ENCODE measurements around the gene KLHDC3.

The KLHDC3 gene, protein sequence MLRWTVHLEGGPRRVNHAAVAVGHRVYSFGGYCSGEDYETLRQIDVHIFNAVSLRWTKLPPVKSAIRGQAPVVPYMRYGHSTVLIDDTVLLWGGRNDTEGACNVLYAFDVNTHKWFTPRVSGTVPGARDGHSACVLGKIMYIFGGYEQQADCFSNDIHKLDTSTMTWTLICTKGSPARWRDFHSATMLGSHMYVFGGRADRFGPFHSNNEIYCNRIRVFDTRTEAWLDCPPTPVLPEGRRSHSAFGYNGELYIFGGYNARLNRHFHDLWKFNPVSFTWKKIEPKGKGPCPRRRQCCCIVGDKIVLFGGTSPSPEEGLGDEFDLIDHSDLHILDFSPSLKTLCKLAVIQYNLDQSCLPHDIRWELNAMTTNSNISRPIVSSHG

DNA sequence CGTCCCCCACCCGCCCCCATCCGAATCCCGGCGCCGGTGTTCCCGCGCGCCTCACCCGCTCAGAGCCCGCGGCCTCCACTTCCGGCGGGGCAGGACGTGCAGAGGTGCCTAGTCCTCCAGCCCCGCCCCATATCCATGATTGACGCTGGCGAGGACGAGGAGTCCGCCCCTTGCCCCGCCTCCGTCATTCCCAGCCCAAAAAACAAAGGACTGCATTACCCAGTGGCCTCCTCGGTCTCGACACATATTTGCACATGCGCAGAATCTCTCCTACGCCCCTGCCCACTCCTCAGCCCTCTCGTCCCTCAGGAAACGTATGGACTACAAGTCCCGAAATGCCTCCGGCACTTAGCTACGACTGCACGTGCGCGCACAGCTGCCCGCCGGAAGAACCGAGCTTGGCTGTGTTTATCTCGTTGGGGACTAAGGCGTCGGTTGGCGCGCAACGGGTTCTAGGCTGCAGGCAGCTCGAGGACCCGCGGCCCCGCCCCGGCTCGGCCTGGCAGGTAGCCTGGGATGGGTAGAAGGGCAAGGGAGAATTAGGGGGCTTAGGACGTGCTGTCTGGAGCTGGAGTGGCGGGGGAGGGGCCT lies at the start of gene KLHDC3, which contains the start of gene MEA1:
KLHDC3 (plus strand) TSS at position 407 of the 591 bp plus-strand sequence. CDS start 2,944 bp downstream, outside the sequence.
MEA1 (minus strand) TSS at position 104 of the 591 bp plus-strand sequence. CDS start 133 bp downstream, outside the sequence.
- DNase-seq: peak; percentile 99

DNA sequence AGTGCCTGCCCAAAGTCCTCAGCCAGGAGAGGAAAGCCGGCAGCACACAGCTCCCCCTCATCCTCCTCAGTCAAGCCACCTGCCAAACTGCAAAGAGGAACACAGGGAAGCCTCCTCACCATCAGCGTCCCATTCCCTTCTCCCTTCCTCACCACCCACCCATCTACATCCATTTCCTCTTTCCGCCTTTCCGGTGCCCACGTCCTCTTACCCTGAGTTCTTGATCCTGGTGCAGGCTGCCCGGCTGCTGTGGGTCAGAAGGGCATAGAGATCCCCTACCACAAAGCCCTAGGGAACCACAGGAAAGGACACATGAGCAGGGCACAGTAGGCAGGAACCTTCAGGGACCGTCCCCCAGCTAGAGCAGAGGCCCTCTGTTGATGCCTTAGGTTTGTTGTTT lies 47.5 kb upstream of the KLHDC3 start:
- DNase-seq: no peak

DNA sequence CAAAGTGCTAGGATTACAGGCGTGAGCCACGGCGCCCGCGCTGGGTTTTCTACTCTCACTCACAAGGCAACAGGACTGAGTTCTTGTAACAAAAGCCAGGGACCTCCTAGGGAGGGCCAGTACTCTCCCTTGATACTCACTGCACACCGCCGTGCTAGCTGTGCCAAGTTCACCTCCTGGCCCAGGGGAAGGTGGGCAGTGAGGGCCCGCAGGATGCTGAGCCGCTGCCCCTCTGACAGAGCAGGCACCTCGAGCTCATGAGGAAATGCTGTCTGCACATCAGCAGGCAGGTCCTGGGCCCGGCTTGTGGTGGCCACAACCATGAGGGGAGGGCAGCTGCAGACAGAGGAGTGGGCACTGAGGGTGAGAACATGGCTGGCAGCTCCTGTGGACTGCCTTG lies 46.8 kb upstream of the KLHDC3 start:
- DNase-seq: no peak

DNA sequence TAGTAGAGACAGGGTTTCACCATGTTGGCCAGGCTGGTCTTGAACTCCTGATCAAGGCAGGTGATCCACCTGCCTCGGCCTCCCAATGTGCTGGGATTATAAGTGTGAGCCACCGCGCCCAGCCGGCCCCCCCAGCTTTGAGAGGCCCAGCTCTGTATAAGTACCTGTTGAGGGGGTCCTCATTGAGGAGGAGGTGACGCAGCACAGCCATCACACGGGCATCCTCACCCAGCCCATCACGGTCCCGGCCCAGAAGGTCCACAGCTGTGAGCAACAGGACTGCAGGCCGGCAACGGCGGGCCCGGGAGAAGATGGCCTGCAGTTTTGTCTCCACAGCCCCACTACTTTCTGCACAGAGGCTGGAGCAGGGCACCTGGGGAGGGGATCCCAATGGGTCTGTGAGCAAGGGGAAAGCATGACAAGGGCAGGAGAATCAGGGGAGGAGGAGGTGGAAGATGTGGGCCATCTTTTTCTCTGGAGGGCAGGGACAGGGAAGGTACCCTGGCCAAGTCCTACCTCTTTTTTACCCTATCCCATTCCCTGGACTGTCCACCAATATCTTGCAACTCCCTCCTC lies 45.8 kb upstream of the KLHDC3 start:
- no peak for DNase-seq

DNA sequence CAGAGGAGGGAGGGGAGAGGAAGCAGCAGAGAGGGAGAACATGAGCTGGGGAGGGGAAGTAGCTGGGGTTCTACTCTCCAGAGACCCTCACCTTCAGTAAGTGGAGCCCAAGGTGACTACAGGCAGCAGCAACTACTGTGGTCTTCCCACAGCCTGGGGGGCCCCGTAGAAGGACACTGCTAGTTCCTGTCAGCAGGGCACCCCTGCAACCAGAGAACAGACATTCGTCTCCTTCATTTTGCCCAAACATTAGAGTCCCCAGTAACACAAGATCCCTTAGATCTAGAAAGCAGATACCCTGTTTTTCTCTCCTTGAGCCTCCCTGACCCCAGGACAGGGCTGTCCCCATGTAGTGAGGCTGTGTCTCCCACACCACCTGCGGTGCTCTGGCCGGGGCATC lies 45.3 kb upstream of the KLHDC3 start:
- DNase-seq: no peak

DNA sequence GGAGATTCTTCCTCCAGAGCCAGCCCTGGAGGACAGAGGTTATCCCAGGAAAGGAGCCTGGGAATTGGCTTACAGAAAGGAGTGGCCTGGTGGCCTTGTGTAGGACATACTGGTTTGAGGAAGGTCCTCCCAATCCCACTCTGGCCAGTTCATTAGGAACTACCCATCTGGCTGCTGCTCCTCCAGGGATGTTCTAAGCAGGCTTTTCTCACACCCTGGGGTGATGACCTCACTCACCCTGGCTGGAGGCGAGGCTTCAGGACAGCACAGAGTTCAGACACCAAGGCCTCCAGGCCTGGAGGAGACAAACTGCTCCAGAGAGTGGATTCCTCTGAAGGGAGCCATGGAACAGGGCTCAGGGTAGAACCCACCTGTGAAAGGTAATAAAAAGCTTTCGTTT lies 44.6 kb upstream of the KLHDC3 start:
- DNase-seq: no peak

DNA sequence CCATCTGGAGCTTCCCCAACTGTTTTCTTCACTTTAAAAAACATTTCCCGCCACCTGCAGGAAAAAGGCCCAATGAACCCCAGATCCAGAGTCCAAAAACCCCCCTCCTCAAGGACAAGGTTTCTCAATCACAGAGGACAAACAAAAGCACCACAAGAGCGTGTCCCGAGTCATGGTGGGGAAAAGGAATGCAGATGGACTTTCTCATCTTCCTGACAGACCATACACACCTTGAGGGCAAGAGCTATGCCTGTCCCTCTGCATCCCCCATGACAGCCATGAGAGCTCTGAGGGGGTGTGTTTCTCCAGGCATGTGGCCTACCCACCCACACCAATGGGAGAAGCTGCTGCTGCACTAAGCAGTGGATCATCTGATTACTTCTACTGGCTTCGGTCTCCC lies 44.1 kb upstream of the KLHDC3 start:
- DNase-seq: no peak

DNA sequence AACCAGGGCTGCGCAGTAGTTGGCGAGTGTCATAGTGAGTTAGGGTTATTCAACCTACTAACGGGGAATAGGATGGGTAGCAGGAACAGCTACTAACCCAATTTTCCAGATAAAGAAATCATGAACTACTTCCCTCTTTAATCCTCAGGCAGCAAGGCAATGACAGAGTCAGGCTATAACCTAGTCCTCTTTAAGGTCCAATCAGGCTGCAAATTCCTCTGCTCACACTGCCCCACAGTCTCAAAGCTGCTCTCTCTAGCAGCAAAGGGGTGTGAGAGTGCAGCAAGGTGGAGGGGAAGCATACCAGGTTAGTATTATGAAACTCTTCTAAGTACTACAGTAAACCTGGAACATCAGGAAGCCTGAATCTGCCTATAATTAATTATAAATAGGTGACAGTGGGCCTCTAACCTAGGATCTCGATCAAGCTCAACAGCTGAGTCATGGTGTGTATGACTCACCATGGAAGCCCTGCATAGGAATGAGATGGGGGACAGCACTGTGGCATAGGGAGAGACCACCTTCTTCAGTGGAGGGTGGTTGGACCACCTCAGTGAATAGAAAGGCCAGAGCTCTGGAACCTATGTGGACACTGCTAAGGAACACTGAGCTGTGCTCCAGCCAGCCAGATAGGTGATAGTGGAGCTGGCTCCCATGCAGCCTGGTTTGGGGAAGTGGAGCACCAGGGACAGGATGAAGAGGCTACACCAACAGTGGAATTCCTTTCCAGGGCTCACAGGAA lies 43.0 kb upstream of the KLHDC3 start:
- no peak for DNase-seq

DNA sequence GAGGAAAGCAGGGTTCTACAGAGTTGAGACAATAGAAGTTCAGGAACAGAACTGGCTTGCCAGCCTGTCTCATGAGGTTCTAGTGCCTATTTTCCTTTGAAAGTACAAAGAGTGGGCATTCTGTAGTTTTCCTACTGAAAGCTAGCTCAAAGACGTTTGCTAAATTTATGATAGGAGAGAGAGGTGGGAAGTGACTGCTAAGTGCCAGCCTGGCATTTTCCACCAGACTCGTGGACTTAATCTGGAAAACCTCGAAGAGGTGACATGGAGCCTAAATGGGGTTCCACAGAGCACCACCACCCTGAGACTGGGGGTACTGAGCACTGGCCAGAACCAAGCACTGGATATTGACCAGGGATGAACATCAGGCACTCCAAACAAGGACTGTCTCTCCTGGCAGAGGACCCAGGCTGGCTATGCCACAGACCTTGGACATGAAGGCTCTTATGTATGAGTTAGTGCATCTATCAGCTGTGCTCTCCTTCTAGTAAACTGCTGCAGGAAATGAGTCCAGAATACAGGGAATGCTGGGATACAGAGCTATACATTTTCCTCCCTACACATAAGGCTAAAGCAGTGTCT lies 42.2 kb upstream of the KLHDC3 start:
- no peak for DNase-seq

DNA sequence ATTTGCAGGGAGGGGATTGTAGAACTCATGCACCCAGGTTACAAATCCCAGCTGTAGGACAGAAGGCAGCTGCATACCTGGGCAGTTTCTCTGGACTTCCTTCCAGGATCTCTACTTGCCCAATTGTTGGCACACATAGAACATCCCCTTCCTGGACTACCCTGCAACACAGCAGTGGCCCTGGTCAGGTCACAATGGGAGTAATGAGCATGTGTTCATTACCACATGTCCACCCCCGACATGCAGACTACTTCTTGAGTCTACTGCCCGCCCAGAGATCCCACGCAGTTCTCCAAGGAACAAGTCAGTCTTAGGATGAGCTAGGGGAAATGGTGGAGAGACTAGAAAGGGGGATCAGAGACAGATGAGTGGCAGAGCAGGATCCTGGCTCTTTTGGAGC lies 40.1 kb upstream of the KLHDC3 start:
- DNase-seq: no peak

DNA sequence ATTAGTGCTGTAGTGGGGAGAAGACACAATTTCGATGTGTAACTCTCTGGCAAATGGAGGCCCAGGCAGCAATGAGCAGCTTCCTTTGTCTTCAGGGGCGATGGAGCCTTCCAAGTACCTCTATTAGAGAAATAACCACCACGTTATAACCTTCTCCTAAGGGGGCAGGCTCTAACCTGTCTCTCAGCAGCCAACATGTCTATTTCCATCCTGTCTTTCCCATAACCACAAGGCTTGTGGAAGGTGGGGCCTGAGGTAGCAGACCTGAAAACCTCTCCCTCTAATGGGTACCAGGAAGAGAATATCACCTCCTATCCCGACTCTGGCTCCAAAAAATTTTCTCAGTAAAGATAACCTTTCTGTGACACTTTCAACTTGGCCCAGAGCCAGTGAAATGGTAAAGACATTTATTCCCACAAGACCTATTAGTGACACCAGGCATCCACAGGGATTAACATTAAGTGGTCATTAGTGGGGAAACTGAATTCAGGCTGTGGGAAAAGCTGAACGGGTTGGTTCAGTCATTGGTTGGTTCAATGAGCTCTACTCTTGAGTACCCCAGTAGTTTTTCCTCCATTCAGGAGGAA lies 39.0 kb upstream of the KLHDC3 start:
- DNase-seq: no peak

DNA sequence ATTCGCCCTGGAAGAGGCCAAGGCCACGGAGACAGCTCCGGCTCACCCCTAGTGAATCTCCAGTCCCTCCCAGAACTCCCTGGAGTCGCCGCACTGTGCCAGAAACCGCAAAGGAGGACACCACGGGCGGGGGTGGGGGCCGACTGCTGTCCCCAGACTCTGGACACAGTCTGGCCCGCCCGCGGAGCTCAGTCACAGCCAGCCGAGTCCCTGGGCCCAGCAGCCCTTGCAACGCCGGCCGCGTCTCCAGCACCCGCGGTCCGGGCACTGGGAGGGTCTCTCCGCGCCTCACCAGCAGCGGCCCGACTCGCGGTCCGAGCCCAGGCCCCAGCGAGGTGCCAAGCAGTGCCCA lies 35.6 kb upstream of the KLHDC3 start:
- DNase-seq: no peak

DNA sequence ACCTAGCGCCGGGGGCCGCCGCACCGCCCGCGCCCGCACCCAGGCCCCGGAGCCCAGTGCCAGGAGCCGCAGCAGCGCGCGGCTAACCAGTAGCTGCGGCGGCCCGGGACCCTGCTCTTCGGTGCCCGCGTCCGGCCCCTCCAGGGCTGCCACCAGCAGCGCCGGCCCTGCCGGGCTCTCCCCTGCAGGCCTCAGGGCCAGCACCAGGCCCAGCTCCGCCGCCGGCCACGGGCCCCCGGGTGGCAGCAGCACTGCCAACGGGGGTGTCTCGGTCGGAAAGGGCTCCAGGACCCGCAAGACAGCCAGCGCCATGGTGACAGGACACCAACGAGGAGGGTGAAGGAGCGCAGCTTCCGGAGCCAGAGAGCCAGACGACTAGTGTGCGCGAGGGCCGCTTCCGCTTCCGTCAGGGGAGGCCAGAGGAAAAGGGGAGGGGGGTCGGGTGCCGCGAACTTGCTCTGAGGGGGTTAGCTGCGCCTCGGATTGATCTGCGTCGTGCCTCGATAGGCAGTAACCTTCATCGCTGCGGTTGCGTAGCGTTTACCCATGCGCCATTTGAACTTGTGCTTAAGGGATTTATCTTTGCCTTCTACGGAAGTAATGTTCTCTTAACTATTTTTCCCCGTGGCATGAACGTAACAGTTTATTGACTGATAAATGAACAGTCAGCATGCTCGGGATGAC lies 35.1 kb upstream of the KLHDC3 start, which contains the start of gene PEX6:
PEX6 (minus strand) TSS at position 343 of the 684 bp plus-strand sequence; CDS start at position 312, 31 bp downstream.
- peak; percentile 54 to 81 for DNase-seq

DNA sequence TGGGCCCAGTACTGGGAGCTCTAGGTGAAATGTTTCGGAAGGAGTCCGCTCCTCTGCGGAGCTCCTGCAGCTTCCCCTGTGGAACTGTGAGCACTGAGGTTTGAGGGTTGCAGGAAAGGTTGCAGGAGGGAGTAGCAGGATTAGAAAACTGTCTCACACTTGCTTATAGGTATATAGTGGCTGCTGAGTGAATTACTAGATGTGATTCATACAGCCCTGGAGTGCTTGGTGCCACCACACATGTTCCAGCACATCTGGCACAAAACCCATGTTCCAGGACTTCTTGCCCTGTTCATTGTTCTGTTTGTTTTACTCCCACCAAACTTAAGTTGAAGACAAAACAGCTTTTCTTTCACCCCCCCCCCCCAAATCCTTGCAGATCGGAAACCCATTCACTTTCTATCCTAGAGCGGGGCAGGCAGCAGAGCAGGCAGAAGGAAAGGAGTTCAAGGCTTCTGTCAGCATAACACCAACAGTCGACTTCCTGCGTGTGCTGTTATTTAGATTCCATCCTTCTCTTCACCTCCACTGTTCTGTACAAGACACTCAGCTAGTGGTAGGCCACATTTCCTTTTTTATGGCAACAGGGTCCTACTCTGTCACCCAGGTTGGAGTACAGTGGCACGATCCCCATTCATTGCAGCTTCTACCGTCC lies 34.4 kb upstream of the KLHDC3 start:
- DNase-seq: no peak

DNA sequence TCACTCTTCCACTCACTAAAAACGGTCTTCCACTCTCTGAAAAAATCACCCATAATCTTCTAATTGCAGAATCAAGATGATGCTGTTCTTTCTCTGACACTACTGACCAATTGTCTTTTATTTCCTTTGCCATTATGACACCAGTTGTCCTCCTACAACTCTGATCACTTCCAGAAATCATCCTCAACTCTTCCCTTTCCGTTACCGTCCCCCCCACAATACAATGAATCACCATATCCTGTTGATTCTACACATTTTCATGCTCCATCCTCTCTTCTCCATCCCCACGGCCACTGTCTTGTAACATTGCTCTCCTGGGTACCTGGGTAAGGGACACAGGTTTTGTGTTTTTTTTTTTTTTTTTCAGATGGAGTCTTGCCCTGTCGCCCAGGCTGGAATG lies 32.2 kb upstream of the KLHDC3 start:
- DNase-seq: no peak

DNA sequence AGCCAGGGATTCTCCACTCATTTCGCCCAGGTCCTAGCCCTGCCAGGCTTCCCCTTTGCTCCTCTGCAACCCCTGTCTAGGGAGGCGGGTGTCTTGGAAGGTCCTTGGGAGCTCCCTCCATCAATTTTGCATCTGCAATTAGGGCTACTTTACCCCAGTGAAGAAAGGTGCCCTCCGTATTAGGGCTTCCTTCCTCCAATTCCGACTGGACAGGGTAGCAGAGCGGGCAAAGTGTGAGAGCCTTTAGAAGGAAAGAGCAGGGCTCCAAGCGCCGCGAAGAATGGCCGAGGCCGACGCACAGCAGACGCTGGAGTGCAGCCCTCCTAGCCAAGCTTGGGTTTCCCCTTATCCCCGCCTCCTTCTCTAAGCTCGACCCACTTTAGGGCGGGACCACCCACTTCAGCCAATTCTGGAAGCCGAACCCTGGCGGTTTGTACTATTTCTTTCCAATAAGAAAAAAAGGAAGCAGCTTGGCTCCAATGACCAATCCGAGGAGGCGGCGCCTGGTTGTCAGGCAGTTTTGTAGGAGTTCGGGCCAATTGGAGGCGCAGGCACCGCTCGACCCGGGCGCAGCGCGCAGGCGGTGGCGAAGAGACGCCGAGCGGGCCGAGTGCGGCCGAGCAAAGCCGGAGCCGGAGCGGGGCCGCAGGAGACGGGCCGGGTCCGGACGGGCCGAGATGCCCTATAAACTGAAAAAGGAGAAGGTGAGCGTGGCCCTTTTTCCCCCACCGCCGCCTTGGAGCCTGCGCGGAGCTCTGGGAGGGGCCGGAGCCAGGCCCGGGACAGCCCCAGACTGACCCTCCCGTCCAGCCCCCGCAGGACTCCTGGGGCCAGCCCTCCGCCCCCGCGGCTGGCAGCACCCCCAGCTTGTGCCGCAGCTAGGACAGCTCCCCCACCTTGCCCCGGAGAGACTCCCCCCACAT lies 29.8 kb upstream of the KLHDC3 start, which contains the start of gene PPP2R5D:
PPP2R5D (plus strand) TSS at position 570 of the 923 bp plus-strand sequence; CDS start at position 678, 108 bp downstream.
- DNase-seq: peak; percentile 98

DNA sequence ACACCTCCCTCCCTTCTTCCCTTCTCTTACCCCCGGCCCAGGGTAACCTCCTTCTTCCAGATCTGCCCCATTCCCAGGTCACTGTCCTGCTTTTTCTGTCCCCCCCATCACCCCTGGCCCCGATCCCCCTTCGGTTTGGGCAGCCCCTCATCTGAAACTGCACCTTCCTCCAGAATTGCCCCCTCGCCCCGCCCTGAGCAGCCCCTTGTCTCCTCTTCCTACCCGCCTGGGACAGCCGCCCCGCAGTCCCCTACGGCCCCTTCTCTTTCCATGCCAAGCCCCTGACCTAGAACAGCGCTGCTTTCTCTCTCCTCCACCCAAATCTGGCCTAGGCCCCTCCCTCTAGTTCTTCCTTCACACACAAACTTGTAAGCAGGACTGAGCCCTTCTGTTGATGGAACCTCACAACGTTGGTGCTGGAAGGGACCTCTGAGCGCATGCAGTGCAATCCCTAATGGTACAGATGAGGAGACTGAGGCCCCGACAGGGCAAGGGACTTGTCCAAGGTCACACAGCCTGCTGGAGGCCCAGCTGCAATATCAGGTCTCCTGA lies 29.0 kb upstream of the KLHDC3 start:
- no peak for DNase-seq

DNA sequence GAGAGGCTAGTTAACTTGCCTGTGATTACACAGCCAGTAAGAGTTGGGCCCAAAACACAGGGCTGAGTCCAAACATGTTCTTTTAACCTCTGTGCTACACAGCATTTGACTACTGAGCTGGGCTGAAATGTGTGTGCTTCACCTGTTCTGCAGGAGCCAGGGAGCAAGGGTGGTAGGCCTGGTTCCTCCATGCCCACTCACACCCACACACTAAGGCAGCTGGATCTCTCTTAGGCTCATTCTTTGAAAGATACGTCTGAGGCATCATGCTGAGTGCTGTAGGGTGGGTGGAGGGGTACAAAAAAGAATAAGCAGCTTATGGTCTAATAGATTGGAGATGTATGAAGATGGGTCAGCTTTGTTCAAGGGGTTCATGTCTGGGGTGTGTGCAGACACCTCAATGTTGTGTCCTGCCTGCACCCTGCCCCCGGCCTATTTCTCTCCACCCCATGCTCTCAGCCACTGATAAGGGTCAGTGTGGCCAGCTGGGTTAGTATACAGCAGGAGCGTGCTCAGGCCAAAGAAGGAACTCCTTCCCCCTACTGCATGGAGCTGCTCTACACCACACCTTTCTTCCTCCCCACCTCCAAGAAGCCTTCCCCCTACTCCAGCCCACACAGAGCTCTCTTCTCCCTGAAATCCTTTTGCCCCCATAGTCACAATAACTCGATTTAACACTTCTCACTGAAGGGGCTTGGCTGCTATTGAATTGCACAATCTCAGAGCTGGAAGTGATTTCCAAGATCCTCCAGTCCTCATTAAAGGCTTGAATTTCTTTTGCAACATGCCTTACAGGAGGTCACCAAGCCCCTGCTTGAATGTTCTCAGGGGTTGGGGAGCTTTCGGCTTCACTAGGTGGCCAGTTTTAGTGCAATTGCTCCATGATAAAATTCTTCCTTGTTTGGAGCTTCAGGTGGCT lies 26.3 kb upstream of the KLHDC3 start:
- no peak for DNase-seq

All from NCI-H1930 (cell line).